Ishikawa (cell line): ENCODE results near the gene MAD1L1.

Source experiments
- EP300 ChIP-seq: IDR thresholded peaks from 2 replicates; pipeline ENCODE4 v1.6.1; 2012; ENCODE audit warnings: borderline replicate concordance
- TF ChIP-seq, protein P1 (sequence below): IDR thresholded peaks from 2 replicates; pipeline ENCODE4 v1.6.1; 2012; ENCODE audit warnings: low read depth, mild to moderate bottlenecking

DNA sequence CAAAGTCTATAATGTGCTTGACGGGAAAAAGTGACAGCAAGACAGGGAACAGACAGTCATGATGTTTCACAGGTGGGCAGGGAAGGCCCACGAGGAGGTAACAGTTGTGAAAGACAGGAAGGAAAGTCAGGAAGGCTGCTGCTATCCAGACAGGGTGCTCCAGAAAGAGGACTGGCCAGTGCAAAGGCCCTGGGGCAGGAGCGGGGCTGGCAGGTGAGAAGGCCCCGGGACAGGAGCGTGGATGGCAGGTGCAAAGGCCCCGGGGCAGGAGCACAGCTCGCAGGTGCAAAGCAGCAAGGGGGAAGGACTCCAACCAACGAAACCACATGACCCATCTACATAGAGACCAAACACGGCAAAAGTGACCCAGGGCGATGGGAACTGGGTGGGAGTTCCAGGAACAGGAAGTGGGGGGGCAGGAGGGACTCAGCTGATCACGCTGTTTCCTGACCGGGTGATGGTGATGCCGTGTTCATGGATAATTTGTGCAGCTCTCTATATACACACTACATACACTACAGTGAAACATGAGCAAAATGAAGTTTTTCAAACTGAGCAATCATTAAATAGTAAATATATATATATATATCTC lies 138.2 kb downstream of the MAD1L1 start:
- no peak for TF ChIP-seq EP300
- TF ChIP-seq, protein P1, sequence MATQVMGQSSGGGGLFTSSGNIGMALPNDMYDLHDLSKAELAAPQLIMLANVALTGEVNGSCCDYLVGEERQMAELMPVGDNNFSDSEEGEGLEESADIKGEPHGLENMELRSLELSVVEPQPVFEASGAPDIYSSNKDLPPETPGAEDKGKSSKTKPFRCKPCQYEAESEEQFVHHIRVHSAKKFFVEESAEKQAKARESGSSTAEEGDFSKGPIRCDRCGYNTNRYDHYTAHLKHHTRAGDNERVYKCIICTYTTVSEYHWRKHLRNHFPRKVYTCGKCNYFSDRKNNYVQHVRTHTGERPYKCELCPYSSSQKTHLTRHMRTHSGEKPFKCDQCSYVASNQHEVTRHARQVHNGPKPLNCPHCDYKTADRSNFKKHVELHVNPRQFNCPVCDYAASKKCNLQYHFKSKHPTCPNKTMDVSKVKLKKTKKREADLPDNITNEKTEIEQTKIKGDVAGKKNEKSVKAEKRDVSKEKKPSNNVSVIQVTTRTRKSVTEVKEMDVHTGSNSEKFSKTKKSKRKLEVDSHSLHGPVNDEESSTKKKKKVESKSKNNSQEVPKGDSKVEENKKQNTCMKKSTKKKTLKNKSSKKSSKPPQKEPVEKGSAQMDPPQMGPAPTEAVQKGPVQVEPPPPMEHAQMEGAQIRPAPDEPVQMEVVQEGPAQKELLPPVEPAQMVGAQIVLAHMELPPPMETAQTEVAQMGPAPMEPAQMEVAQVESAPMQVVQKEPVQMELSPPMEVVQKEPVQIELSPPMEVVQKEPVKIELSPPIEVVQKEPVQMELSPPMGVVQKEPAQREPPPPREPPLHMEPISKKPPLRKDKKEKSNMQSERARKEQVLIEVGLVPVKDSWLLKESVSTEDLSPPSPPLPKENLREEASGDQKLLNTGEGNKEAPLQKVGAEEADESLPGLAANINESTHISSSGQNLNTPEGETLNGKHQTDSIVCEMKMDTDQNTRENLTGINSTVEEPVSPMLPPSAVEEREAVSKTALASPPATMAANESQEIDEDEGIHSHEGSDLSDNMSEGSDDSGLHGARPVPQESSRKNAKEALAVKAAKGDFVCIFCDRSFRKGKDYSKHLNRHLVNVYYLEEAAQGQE, result no peak
